ENCODE measurements around the gene PPP1R12B. TPM values are rescaled to one million over a fixed set of nuclear protein-coding genes. Genes with fewer than 3 reads are reported as not detected.
"Not testable (repeated sequence)": the region's sequence is repeated elsewhere in the genome, so short reads cannot be mapped to it uniquely, and the experiment has no call there.

PPP1R12B gene
- total and polyA plus RNA-seq, 4 donors, result 4.0 to 31.6 (median 9.7) TPM

GRCh38 chr1:202381867-202382266 is 33.4 kb downstream of the PPP1R12B start:
- DNase-seq (ENCODE audit: low spot score); H3K9me3 ChIP-seq (ENCODE audit: control insufficient read depth in 4 of 4, low read length in 3 of 4); H3K27ac ChIP-seq (ENCODE audit: low read depth in 1 of 2, low read length in 2 of 2); H3K27me3 ChIP-seq (ENCODE audit: control insufficient read depth in 4 of 4, insufficient read depth in 4 of 4, low read length in 3 of 4); H3K36me3 ChIP-seq (ENCODE audit: control insufficient read depth in 4 of 4, insufficient read depth in 3 of 4, low read depth in 1 of 4, low read length in 3 of 4); H3K4me3 ChIP-seq (ENCODE audit: low read depth in 1 of 3, low read length in 3 of 3); H3K4me1 ChIP-seq (ENCODE audit: control insufficient read depth in 4 of 4, insufficient read depth in 4 of 4, low read length in 3 of 4); H3K9ac ChIP-seq (ENCODE audit: low read depth in 1 of 2, low read length in 2 of 2): not testable (repeated sequence)
- WGBS, result 95% methylated on average over 4 of the region's 4 CpGs

GRCh38 chr1:202395831-202396230 is 47.3 kb downstream of the PPP1R12B start:
- H3K27ac ChIP-seq (ENCODE audit: low read depth in 1 of 2, low read length in 2 of 2); H3K4me1 ChIP-seq (ENCODE audit: control insufficient read depth in 4 of 4, insufficient read depth in 4 of 4, low read length in 3 of 4); H3K36me3 ChIP-seq (ENCODE audit: control insufficient read depth in 4 of 4, insufficient read depth in 3 of 4, low read depth in 1 of 4, low read length in 3 of 4); H3K9ac ChIP-seq (ENCODE audit: low read depth in 1 of 2, low read length in 2 of 2); H3K27me3 ChIP-seq (ENCODE audit: control insufficient read depth in 4 of 4, insufficient read depth in 4 of 4, low read length in 3 of 4); H3K4me3 ChIP-seq (ENCODE audit: low read depth in 1 of 3, low read length in 3 of 3); DNase-seq (ENCODE audit: low spot score); H3K9me3 ChIP-seq (ENCODE audit: control insufficient read depth in 4 of 4, low read length in 3 of 4): not testable (repeated sequence)
- WGBS, result 81% methylated on average over 3 of the region's 3 CpGs

GRCh38 chr1:202397256-202397655 is 48.8 kb downstream of the PPP1R12B start:
- Histone ChIP-seq H3K4me1 (ENCODE audit: control insufficient read depth in 4 of 4, insufficient read depth in 4 of 4, low read length in 3 of 4) (no peaks in the 10 kb centered on the region), H3K27me3 (ENCODE audit: control insufficient read depth in 4 of 4, insufficient read depth in 4 of 4, low read length in 3 of 4) (no peaks in the 10 kb centered on the region), H3K36me3 (ENCODE audit: control insufficient read depth in 4 of 4, insufficient read depth in 3 of 4, low read depth in 1 of 4, low read length in 3 of 4) (no peaks in the 10 kb centered on the region), H3K27ac (ENCODE audit: low read depth in 1 of 2, low read length in 2 of 2) (no peak overlapping the region), H3K4me3 (ENCODE audit: low read depth in 1 of 3, low read length in 3 of 3) (no peak overlapping the region), H3K9me3 (ENCODE audit: control insufficient read depth in 4 of 4, low read length in 3 of 4) (no peaks in the 10 kb centered on the region), H3K9ac (ENCODE audit: low read depth in 1 of 2, low read length in 2 of 2) (no peak overlapping the region)
- no peak for DNase-seq (ENCODE audit: low spot score)
- TF ChIP-seq YY1 (IDR thresholded peaks at IDR 0.05) (no peak), FOXA2 (IDR thresholded peaks at IDR 0.05) (no peak), HNF4A (conservative IDR thresholded peaks at IDR 0.05) (no peak), EGR1 (IDR thresholded peaks at IDR 0.05; ENCODE audit: low read depth in 2 of 2) (no peak), ZBTB33 (IDR thresholded peaks at IDR 0.05) (no peak), HNF4G (IDR thresholded peaks at IDR 0.05) (no peak), ATF3 (IDR thresholded peaks at IDR 0.05) (no peak), GABPA (IDR thresholded peaks at IDR 0.05 in 1 of 2, conservative IDR thresholded peaks at IDR 0.05 in 1 of 2) (no peak), NR2F2 (IDR thresholded peaks at IDR 0.05) (no peak)

- not testable (repeated sequence) for H3K9ac ChIP-seq (ENCODE audit: low read depth in 1 of 2, low read length in 2 of 2)
Measured at GRCh38 chr1:202398439-202398838, 49.9 kb downstream of the PPP1R12B start.

GRCh38 chr1:202401771-202402170 is 53.3 kb downstream of the PPP1R12B start:
- not testable (repeated sequence) for H3K9me3 ChIP-seq (ENCODE audit: control insufficient read depth in 4 of 4, low read length in 3 of 4); H3K9ac ChIP-seq (ENCODE audit: low read depth in 1 of 2, low read length in 2 of 2); H3K36me3 ChIP-seq (ENCODE audit: control insufficient read depth in 4 of 4, insufficient read depth in 3 of 4, low read depth in 1 of 4, low read length in 3 of 4); DNase-seq (ENCODE audit: low spot score); H3K4me1 ChIP-seq (ENCODE audit: control insufficient read depth in 4 of 4, insufficient read depth in 4 of 4, low read length in 3 of 4); H3K4me3 ChIP-seq (ENCODE audit: low read depth in 1 of 3, low read length in 3 of 3); H3K27me3 ChIP-seq (ENCODE audit: control insufficient read depth in 4 of 4, insufficient read depth in 4 of 4, low read length in 3 of 4); H3K27ac ChIP-seq (ENCODE audit: low read depth in 1 of 2, low read length in 2 of 2)
- 86% methylated on average over 1 of the region's 1 CpG for WGBS

More at GRCh38 chr1:202398439-202398838, 49.9 kb downstream of the PPP1R12B start:
- H3K4me3 ChIP-seq (ENCODE audit: low read depth in 1 of 3, low read length in 3 of 3); H3K27ac ChIP-seq (ENCODE audit: low read depth in 1 of 2, low read length in 2 of 2); DNase-seq (ENCODE audit: low spot score); H3K4me1 ChIP-seq (ENCODE audit: control insufficient read depth in 4 of 4, insufficient read depth in 4 of 4, low read length in 3 of 4); H3K9me3 ChIP-seq (ENCODE audit: control insufficient read depth in 4 of 4, low read length in 3 of 4); H3K27me3 ChIP-seq (ENCODE audit: control insufficient read depth in 4 of 4, insufficient read depth in 4 of 4, low read length in 3 of 4); H3K36me3 ChIP-seq (ENCODE audit: control insufficient read depth in 4 of 4, insufficient read depth in 3 of 4, low read depth in 1 of 4, low read length in 3 of 4): not testable (repeated sequence)
- WGBS, result 97% methylated on average over 1 of the region's 1 CpG

GRCh38 chr1:202403381-202403780 is 54.9 kb downstream of the PPP1R12B start:
- 90% methylated on average over 2 of the region's 2 CpGs for WGBS
- not testable (repeated sequence) for H3K9ac ChIP-seq (ENCODE audit: low read depth in 1 of 2, low read length in 2 of 2); DNase-seq (ENCODE audit: low spot score); H3K4me1 ChIP-seq (ENCODE audit: control insufficient read depth in 4 of 4, insufficient read depth in 4 of 4, low read length in 3 of 4); H3K36me3 ChIP-seq (ENCODE audit: control insufficient read depth in 4 of 4, insufficient read depth in 3 of 4, low read depth in 1 of 4, low read length in 3 of 4); H3K27ac ChIP-seq (ENCODE audit: low read depth in 1 of 2, low read length in 2 of 2); H3K4me3 ChIP-seq (ENCODE audit: low read depth in 1 of 3, low read length in 3 of 3); H3K9me3 ChIP-seq (ENCODE audit: control insufficient read depth in 4 of 4, low read length in 3 of 4); H3K27me3 ChIP-seq (ENCODE audit: control insufficient read depth in 4 of 4, insufficient read depth in 4 of 4, low read length in 3 of 4)

Measured in liver (tissue), 9 donors.